Stimulated activated CD8-positive, alpha-beta memory T cell treated with anti-CD3 and anti-CD28 coated beads, Interleukin-7, amount 100 ng/mL, for 4 hours (primary cell): Measurements from ENCODE around the gene FAM118A.
A peak's percentile ranks its signal among the peaks of the same experiment; 100 is the strongest.
"Not testable (repeated sequence)": the region's sequence is repeated elsewhere in the genome, so short reads cannot be mapped to it uniquely, and the experiment has no call there.

ENCODE experiments used
- DNase-seq, 2 donors: peaks; one replicate each; pipeline ENCODE4 v3.0.0-alpha.2; 2020; ENCODE audit warnings: low read depth in 2 of 2

The FAM118A gene

DNA sequence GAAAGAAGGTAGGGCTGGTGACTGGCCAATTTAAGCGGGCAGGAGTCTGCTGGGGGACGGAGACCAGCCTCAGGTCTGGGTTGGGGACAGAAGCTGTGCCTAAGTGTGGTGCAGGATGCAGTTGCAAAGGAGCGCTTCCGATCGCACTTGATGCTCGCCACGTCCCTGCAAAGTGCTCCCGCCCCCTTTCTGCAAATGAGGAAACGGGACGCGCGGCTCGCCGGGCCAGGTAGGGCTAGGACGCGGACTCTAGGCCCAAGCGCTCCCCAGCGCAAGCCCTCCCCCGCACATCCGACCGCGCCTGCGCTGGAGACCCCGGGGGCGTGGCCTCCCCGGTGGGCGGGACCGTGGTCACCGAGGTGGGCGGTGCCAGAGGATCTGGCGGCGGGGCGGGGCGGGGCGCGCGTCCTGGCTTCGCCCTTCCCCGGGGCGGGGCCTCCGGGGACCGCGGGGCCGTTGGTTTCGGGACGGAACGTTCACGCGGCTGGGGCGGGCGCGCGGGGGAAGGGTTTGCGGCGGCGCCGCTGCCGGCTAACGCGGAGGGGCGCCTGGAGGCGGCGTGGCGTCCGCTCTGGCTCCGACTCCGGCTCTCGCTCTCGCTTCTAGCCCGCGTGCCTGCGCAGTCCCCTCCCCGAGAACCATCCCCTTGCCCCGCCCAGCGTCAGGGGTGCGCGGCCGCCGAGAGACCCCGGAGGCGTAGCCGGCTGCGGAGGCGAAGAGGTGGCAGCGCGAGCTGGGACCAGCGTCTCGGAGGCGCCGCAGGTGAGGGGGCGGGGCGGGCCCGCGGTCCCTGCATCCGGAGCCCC is at the start of gene FAM118A:
Gene FAM118A (plus strand): TSS at position 513 of the 806 bp plus-strand sequence. CDS start 12,446 bp downstream, outside the sequence.
- DNase-seq, result peak; percentile 85 to 94

DNA sequence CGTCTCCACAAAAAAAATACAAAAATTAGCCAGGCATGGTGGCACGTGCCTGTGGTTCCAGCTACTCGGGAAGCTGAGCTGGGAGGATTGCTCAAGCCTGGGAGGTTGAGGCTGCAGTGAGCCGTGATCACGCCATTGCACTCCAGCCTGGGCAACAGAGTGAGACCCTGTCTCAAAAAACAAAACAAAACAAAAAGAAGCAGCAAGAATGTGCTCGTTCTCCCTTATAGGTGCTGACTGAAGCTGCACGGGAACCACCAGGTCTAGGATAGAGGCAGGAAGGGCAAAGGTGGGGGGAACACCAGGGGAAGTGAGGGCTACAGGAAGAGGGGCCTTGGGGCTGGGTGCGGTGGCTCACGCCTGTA is 49.4 kb upstream of the FAM118A start:
- DNase-seq, result not testable (repeated sequence)

DNA sequence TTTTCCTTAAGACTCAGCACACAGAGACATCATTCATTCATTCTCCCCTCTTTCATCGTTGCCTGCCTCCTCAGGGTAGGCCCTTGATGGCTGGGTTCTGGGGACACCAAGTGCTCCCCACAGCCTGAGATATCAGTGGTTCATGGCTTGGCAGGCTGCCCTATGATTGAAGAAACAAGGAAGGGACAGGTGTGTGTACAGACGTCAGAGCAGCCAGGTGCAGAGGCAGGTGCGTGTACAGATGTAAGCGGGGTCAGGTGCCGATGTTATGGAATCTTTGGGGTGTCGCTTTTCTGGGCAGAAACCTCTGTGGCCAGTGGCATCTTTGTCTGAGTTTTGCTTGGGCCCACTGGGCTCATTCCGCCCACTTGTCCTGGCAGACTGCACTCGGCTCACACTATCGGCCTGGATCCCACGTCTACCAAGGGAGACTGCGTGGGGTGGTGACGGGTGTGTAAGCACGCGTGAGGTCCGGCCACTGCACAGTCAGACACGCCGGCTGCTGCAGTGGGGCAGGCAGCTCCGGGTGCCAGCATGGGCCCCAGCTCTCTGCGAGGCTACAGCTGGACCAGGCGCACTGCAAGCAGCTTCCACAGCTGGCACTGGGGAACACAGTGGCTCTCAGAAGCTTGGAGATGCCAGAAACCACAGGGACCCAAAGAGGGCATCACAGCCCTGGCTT is 48.2 kb upstream of the FAM118A start:
- no peak for DNase-seq

DNA sequence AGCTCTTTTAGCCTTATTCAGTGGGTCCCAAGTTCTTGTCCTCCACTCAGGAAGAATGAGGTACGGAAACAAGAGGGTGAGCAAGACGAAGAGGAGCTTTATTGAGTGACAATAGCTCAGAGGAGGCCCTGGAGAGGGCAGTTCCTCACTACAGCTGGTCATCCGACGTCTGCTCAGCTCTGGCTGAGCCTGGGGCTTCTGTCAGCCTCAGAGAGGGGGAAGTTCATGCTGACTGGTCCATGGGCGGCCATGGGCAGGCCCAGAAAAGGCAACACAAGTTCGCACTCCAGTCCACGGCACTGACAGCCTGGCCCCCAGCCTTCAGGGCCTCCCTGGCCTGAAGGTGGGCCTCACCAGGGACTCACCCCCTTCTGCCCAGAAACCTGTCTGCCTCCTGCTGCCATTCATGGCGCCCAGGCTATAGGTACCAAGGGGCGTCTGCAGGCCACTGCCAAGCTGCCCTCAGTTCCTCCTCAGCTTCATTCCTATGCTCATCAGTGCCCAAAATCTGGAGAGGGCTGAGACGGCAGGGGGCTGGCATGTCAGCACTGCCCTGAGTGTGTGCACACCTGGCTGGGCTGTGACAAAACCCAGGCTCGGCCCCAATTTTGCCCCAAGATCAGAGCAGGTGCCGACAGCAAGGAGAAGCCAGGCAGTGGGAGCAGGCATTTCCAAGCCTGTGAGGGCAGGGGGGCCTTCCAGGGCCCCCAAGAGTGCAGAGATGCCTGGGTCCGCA is 47.4 kb upstream of the FAM118A start:
- DNase-seq, result no peak

DNA sequence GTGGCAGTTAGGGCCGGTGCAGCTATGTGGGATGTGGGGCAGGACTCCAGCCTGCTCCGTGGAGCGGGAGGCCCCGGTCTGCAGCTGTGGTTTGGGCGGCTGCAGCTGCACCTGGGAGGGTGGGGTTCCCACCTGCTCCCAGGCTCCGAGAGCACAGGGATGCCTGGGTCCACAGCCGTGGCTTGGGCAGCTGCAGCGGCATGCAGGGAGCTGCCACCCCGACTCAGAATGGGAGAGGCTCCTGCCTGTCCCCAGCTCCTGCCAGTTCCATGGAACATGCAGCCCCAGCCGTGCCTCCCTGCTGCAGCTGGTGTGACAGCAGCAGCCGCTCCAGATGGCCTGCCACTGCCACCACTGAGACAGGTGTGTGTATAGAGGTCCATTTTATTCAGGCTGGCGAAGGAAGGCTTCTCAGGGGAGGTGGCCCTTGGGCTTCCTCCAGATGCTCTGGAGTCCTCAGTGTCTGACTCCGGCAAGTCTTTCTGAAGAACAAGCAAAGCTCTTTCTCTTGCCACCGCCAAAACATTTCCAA is 46.7 kb upstream of the FAM118A start:
- no peak for DNase-seq

DNA sequence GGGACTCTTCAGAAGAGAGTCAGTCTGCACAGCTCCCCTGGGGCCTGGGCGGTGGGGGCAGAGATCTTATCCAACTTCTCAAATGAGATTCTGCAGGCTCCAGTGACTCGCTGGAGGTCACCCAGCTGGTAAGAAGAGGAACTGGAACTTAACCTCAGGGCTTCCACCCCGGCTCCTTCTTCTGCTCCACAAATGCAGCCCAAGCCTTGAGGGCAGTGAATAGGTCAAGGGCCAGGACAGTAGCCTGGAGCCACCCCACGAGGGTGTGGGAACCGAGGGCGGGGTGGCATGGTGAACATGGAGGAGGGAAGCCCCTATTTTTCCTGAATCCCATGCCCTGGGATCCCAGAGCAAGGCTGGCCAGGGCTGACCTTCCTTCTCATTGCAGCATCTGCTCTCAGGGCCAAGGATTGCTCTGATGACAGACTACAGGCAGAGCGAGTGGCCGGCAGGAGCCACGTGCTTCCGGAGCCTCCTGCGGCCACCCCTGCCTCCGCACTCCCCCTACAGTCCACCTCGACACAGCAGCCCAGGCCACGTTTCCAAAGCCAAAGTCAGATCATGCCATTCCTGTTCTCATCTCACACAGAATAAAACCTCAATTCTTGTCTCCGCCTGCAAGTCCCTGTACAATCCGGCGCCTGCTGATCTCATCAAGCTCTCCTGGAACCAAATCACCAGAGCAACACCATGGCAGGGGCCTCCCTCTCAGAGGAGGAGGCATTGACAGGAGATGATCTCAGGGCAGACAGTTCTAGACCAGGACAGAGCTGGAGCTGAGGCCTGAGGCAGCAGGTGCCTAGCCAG is 46.1 kb upstream of the FAM118A start:
- DNase-seq, result no peak

DNA sequence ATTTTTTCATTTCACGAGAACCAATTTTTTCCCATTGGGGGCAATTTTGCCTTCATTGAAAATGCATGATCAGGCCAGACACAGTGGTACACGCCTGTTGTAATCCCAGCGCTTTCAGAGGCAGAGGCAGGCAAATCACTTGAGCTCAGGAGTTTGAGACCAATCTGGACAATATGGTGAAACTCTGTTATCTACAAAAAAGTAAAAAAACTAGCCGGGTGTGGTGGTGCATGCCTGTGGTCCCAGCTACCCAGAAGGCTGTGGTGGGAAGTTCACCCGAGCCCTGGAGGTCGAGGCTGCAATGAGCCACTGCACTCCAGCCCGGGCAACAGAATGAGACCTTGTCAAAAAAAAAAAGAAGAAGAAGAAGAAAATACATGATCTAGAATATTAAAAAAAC is 44.2 kb upstream of the FAM118A start:
- no peak for DNase-seq

DNA sequence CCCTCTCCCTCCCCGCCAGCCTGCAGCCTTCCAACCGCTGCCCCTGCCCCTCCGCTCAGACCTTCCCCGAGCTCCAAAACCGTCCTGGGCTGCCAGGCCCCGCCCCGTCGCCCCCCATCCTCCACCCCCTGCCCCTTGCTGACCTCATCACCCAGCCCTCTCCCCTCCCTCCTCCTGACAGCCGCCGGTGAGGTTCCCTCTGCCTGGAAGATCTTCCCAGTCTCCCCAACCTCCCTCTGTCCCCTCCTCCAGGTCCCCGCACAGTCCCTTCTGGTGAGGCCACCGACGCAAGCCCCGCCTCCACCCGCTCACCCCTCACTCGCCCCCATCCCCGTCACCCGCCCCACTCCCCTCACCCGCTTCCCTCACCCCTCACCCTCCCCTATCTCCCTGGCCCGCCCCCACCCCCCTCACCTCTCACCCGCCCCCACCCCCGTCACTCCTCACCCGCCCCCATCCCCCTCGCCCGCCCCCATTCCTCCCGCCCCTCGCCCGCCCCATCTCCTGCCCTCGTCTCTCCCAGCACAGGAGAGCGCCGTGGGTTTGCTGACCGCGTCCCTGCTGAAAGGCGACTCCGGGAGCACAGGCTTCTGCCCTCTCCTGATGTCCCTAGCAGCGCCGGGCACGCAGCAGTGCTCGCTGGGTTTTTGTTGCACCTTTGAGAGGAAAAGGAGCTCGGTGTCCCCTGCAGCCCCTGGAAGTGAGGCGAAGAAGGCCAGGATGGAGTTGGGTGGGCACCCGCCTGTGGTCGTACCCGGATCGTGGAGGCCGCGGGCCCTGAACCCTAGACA is 41.4 kb upstream of the FAM118A start:
- DNase-seq, result no peak

DNA sequence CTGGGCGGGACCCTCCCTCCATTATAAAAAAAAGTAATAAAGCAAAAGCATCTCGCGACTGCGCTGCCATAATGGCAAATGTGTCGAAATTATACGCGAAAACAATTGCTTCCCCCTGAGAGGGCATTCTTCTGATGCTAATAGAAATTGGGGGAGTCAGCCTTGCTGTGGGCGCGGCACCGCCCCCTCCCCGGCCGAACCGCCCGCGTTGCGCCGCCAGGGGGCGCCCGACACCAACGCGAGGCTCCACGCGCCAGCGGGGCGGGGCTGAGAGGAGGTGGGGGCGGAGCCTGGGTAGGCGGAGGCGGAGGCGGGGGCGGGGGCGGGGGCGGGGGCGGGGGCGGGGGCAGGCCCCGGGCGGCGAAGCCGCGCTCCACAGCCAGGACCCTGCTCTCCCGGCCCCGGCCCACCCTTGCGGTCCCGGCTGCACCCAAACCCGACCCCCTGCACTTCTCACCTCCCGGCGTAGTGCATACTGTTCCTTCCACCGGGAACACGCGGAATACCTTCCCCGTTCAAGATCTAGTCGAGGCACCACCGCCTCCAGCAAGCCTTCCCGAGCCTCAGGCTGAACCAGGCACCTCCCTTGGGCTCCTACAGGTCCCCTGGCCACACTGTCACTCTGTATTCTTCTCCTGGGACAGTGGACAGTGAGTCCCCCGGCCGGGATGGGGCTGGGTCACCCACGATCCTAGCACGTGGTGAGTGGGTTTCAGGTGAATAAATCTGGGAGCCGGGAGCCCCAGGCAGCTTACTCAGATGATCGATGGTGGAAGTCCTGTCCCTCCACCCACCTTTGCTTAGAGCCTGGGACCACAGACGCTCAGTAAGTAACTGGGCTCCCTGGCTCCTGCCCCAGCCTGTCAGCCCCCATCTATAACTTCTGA is 40.5 kb upstream of the FAM118A start:
- DNase-seq, result peak; percentile 58 to 79

DNA sequence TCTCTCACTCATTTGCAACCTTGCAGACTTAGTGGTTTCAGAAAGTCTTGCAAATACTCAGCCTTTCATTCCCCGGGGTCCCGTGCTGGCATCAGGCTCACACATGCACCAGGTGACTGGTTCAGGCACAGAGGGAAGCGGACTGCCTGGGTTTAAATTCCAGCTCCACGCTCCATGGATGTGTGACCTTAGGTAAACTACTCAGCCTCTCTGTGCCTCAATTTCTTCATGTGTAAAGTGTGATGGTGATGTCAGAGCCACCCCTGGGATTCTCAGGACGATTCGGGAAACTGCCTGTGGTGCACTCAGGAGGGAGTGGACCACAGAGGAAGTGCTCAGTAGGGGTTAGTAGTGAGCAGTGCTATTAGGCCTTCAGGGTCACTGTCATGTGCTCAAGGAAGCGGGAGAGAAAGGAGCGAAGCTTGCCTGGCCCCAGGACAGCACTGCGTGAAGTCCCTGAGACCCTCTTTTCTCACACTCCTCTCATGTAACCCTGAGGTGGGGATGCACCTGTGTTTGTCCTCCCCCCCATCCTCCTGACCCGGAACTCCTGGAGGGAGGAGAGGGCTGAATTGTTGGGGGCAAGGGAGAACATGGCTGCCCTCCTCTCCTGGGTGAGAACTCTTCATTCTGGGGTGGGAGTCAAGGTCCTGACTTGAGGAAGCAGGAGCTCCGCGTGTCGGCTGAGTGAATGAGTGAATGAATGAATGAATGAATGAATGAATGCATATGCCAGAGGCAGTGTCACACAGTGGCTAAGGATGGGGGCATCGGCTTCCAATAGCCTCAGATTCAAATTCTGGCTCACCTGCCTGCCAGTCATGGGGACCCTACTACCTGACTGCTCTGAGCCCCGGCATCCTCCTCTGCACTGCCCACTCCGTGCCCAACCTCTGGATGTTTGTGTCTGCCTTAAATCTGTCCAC is 39.4 kb upstream of the FAM118A start:
- no peak for DNase-seq

DNA sequence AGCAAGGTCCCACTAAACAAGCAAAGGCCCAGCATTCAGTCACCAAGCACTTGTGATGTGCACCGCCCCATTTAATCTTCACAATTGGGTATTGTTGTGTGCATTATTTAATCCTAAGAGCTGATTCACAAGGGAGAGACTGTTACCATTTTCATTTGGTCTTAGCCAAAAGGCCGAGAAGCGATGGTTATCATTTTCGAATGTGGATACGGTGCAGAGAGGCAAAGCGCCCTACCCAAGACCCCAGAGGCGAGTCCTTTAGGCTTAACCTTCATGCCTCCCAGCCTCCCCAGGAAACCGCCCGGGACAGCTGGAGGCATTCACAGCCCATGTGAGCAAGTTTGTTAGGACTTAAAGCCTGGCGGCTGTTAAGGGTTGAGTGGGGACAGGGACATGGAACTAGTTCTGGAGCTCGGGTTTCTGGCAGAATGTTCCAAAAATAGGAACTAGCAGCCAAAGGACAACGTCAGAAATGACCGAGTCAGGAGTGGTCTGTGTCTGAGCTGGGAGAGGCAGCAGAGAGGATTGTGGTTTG is 38.0 kb upstream of the FAM118A start:
- DNase-seq, result no peak

DNA sequence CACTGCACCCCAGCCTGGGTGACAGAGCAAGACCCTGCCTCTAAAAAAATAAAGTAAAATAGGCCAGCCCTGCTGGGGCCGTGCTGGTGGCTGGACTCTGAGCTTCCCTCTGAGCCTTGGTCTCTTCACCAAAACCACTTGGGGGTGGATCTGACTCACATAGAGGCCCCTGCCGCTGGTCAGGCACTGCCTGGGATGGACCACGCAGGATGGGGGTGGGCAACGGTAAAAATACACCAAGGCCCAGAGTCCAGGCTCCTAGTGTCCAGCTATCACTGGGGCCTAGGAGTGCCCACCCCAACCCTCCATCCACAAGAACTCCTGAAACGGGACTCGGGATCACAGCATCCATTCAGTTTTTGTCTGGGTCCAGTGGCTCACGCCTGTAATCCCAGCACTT is 37.2 kb upstream of the FAM118A start:
- DNase-seq, result no peak

DNA sequence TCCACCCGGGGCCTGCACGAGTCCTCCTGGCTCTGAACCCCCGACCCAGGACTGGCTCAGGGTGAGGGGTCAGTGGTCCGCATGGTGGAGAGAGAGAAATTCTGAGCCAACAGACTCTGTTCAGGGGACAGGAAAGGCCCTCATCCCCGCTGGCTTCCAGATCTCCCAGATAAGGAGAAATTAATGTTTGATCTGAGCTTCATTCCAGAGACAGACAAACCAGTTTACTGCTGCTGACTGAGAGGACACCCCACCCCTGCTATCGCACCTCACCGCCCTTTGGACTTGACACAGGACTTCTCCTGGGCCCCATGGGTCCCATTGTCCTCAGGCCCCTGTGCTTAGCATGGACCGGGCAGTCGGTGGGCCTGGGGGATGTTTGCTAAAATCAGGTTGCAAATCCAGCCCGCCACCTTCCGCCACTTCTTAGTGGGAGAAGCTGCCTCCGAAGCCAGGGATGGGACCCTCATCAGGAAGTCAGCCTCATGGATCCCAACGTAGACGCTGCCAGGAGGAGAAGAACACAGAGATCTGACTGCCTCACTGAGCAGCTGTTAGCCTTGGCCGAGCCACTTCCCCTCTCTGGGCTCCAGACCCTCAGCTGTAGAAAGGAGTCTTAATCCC is 36.2 kb upstream of the FAM118A start:
- no peak for DNase-seq

DNA sequence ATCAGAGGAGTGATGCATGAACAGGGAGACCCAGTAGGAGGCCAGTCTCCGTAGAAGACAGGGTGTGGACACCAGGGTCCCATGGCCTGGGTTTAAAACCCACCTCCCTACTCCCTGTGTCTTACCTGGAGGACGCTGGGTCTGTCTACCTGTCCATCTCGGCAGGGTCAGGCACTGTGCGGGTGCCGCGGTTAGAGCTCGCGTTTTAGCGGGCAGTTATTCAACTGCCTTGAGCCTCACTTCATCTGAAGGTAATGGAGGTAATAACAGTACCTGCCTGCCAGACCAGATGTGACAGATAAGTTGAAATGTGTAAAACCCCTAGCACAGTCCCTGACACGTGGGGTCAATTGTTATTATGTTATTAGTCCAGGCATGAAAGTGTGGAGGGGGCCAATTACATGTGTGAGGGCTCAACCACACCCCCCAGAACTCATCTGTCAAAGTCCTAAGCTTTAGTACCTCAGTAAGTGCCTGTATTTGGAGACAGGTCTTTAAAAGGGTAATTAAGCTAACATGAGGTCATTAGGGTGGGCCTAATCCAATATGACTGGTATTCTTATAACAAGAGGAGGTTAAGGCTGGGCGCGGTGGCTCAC is 33.1 kb upstream of the FAM118A start:
- DNase-seq, result no peak

DNA sequence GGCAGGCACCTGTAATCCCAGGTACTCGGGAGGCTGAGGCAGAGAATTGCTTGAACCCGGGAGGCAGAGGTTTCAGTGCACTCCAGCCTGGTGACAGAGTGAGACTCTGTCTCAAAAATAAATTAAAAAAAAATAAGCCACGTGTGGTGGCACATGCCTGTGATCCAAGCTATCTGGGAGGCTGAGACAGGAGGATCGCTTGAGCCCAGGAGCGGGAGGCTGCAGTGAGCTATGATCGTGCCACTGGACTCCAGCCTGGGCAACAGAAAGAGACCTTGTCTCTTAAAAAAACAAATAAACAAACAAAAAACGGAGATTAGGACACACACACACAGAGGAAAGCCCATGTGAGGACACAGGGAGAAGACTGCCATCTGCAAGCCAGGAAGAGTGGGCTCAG is 32.0 kb upstream of the FAM118A start:
- not testable (repeated sequence) for DNase-seq

DNA sequence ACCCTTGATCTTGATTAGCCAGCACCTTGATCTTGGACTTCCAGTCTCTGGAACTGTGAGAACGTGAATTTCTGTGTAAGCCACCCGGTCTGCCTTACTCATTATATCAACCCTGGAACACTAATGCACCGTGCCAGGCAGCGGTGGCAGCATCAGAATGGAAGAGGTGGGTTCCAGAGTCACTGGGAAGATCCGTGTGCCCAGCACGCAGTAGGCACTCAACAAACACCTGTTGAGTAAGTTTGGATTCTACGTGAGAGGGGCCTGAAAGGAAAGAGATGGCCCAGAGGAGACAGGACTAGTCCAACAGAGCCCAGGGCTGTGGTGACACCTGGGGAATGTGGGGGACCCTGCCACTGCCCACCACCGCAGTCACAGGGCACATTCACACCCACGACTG is 31.6 kb upstream of the FAM118A start:
- DNase-seq, result no peak

DNA sequence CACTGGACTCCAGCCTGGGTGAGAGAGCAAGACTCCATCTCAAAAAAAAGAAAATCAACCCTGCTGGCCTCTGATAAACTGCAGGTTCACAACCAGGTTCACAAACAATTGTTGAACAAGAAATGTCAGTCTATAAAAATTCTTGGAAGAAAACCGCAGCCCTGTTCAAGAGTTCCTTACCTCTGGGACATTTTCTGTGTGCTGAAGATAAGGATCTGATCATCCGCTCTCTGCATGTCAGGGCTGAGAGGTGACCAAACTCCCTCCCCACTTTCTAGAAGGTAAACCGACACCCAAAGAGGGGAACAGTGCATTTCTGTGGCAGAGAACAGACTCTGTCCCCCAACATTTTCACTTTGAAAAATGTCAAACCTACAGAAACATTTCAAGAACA is 29.1 kb upstream of the FAM118A start:
- no peak for DNase-seq

DNA sequence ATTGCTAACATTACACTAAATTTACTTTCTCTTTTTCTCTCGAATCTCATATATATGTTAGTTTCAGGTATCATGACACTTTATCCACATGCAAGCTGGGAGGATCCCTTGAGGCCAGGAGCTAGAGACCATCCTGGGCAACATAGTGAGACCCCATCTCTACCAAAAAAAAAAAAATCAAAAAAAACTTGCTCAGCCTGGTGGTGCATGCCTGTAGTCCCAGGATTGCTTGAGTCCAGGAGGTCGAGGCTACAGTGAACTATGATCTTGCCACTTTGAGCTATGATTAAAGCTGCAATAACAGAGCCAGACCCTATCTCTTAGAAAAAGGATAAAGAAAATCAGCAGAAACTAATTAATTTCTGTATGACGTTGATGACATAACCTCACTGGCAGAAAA is 28.7 kb upstream of the FAM118A start:
- no peak for DNase-seq
